Measurements from ENCODE around the gene ENKUR. TPM values are rescaled to one million over a fixed set of nuclear protein-coding genes. Genes with fewer than 3 reads are reported as not detected.

ENKUR gene
- total and polyA plus RNA-seq, 10 of the 15 experiments (the other 5 are each of a cell fraction or from before 2014, with no cell fraction given): 0.01 to 0.19 (median 0.11) TPM; not detected in 6

DNA sequence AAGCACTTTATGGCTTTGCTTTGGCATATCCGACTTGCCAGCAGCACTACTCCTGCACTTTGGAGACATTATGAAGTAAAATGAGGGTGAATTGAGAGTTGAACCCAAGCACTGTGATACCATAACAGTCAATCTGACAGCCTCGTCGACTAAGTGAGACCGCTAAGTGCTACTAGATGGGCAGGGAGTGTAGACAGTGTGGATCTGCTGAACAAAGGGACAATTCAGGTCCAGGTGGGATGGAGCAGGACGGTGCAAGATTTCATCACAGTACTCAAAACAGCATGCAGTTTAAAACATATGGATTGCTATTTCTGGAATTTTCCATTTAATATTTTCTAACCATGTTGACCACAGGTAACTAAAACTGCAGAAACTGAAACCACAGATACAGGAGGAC lies 42.8 kb downstream of the ENKUR start (continued):
- TF ChIP-seq, protein P1, sequence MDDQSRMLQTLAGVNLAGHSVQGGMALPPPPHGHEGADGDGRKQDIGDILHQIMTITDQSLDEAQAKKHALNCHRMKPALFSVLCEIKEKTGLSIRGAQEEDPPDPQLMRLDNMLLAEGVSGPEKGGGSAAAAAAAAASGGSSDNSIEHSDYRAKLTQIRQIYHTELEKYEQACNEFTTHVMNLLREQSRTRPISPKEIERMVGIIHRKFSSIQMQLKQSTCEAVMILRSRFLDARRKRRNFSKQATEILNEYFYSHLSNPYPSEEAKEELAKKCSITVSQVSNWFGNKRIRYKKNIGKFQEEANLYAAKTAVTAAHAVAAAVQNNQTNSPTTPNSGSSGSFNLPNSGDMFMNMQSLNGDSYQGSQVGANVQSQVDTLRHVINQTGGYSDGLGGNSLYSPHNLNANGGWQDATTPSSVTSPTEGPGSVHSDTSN (IDR thresholded peaks at IDR 0.05; ENCODE audit: insufficient replicate concordance, low read depth, low read length): no peak

DNA sequence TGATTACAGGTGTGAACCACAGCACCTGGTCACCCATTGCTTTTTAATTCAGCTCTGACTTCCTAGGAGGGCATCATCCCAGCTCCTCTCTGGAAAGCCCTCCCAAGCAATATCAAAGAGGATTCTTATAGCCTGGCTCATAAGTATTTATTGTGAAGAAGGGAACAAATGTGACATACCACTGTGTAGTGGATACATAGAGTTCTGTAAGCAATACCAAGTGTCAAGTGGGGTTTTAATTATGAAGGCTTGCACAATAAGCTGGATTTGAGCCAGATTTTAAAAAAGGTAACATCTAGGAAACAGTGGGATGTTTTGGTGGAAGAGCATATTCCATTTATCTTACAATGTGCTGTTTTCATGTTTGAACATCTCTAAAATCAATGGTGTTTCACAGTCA lies 44.6 kb downstream of the ENKUR start:
- CTCF ChIA-PET: interaction anchor here (1.0 to 1.5 kb wide), 4 partner anchors 9 to 41 kb away, joined by 3 to 5 read pairs (median 4); no protein-coding TSS in a partner anchor
- TF ChIP-seq ZNF217 (IDR thresholded peaks at IDR 0.05) (no peak), RCOR1 (conservative IDR thresholded peaks at IDR 0.05; ENCODE audit: low read depth, low read length) (no peak), GATAD2B (conservative IDR thresholded peaks at IDR 0.05; ENCODE audit: low read depth) (no peak), ZNF24 (IDR thresholded peaks at IDR 0.05) (no peak), ZNF384 (IDR thresholded peaks at IDR 0.05; ENCODE audit: borderline replicate concordance, low read depth, low read length) (no peak), HCFC1 (IDR thresholded peaks at IDR 0.05; ENCODE audit: low read length) (no peak), KAT2A (conservative IDR thresholded peaks at IDR 0.05; ENCODE audit: control insufficient read depth, low read depth, low read length) (no peak), WRNIP1 (IDR thresholded peaks at IDR 0.05; ENCODE audit: borderline replicate concordance, low read depth, low read length) (no peak), MYC (IDR thresholded peaks at IDR 0.05; ENCODE audit: insufficient read depth, insufficient read length, insufficient replicate concordance, low read length, severe bottlenecking) (no peak), POU2F2 (IDR thresholded peaks at IDR 0.05; ENCODE audit: borderline replicate concordance, low read depth, low read length) (no peak), ZSCAN29 (IDR thresholded peaks at IDR 0.05) (no peak), KDM1A (IDR thresholded peaks at IDR 0.05; ENCODE audit: borderline replicate concordance) (no peak), RFX5 (IDR thresholded peaks at IDR 0.05; ENCODE audit: low read depth, low read length) (no peak), EED (IDR thresholded peaks at IDR 0.05; ENCODE audit: low read depth) (no peak)
- TF ChIP-seq, protein P1 (IDR thresholded peaks at IDR 0.05; ENCODE audit: insufficient replicate concordance, low read depth, low read length): no peak
- TF ChIP-seq, protein P2, sequence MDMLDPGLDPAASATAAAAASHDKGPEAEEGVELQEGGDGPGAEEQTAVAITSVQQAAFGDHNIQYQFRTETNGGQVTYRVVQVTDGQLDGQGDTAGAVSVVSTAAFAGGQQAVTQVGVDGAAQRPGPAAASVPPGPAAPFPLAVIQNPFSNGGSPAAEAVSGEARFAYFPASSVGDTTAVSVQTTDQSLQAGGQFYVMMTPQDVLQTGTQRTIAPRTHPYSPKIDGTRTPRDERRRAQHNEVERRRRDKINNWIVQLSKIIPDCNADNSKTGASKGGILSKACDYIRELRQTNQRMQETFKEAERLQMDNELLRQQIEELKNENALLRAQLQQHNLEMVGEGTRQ (IDR thresholded peaks at IDR 0.05; ENCODE audit: borderline replicate concordance, low read depth, low read length): no peak
- TF ChIP-seq, protein P3, sequence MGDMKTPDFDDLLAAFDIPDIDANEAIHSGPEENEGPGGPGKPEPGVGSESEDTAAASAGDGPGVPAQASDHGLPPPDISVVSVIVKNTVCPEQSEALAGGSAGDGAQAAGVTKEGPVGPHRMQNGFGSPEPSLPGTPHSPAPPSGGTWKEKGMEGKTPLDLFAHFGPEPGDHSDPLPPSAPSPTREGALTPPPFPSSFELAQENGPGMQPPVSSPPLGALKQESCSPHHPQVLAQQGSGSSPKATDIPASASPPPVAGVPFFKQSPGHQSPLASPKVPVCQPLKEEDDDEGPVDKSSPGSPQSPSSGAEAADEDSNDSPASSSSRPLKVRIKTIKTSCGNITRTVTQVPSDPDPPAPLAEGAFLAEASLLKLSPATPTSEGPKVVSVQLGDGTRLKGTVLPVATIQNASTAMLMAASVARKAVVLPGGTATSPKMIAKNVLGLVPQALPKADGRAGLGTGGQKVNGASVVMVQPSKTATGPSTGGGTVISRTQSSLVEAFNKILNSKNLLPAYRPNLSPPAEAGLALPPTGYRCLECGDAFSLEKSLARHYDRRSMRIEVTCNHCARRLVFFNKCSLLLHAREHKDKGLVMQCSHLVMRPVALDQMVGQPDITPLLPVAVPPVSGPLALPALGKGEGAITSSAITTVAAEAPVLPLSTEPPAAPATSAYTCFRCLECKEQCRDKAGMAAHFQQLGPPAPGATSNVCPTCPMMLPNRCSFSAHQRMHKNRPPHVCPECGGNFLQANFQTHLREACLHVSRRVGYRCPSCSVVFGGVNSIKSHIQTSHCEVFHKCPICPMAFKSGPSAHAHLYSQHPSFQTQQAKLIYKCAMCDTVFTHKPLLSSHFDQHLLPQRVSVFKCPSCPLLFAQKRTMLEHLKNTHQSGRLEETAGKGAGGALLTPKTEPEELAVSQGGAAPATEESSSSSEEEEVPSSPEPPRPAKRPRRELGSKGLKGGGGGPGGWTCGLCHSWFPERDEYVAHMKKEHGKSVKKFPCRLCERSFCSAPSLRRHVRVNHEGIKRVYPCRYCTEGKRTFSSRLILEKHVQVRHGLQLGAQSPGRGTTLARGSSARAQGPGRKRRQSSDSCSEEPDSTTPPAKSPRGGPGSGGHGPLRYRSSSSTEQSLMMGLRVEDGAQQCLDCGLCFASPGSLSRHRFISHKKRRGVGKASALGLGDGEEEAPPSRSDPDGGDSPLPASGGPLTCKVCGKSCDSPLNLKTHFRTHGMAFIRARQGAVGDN (IDR thresholded peaks at IDR 0.05): no peak

More for the DNA sequence above, 44.6 kb downstream of the ENKUR start:
- Histone ChIP-seq H3K27ac (ENCODE audit: control insufficient read depth, insufficient read depth) (no peak overlapping the region), H3K36me3 (ENCODE audit: control insufficient read depth in 2 of 2, insufficient read depth in 2 of 2, low read length in 1 of 2) (no peaks in the 10 kb centered on the region), H4K20me1 (ENCODE audit: control insufficient read depth, insufficient read depth) (no peaks in the 10 kb centered on the region), H2AFZ (ENCODE audit: control insufficient read depth, low read depth, low read length) (no peak overlapping the region), H3K4me2 (ENCODE audit: control insufficient read depth, insufficient read depth) (no peak overlapping the region), H3K9me3 (replicated peaks; ENCODE audit: control insufficient read depth, insufficient read depth, low read length) (no peaks in the 10 kb centered on the region; the same call in 2 of the 3 replicates), H3K79me2 (ENCODE audit: control insufficient read depth, insufficient read depth, low read length) (no peaks in the 10 kb centered on the region), H3K4me1 (ENCODE audit: control insufficient read depth, insufficient read depth, low read length) (no peaks in the 10 kb centered on the region), H3K27me3 (replicated peaks in 1 of 2; ENCODE audit: control insufficient read depth in 2 of 2, insufficient read depth in 2 of 2, low read length in 1 of 2) (no peaks in the 10 kb centered on the region), H3K4me3 (no peak overlapping the region), H3K9ac (ENCODE audit: control insufficient read depth, insufficient read depth, low read length) (no peak overlapping the region)
- BruUV-seq (replicated peaks): no TSS peak
- ChIA-PET POLR2A (no interaction called here), SMC1A (ENCODE audit: uncharacterized antibody, unreplicated experiment) (interaction anchor here (1.2 to 2.8 kb wide), 3 partner anchors 10 to 20 kb away, joined by 3 to 8 read pairs (median 5); no protein-coding TSS in a partner anchor), RAD21 (ENCODE audit: unreplicated experiment) (no interaction called here)
- in situ Hi-C loops (cut with MboI) (no loop called here), intact Hi-C loops (cut with micrococcal nuclease; ENCODE audit: unreplicated experiment) (no loop called here)
- FAIRE-seq (no peak), DNase-seq (ENCODE audit: low read depth, low spot score) (no peak), ATAC-seq (no peak)
